Neural cell (in vitro differentiated cells): ENCODE measurements around the gene SLC22A31. TPM values are rescaled to one million over a fixed set of nuclear protein-coding genes. Genes with fewer than 3 reads are reported as not detected.

Experiments used
- H2AFZ ChIP-seq: fragments of 200-600, 300-800 bp; sonication (generic), shearing (Covaris generic); 2 replicates; pipeline ENCODE4 v1.6.0; 2014; ENCODE audit warnings: low read depth, mild to moderate bottlenecking, antibody characterized with exemption, low read length, moderate library complexity
- H3F3A ChIP-seq: fragments of 200-600 bp; shearing (Covaris generic); 2 replicates; pipeline ENCODE4 v1.6.1; 2016; ENCODE audit warnings: mild to moderate bottlenecking, moderate library complexity, mixed read lengths, antibody characterized with exemption, low read length; ENCODE audit not compliant: insufficient read depth, poor library complexity, severe bottlenecking
- H3K27ac ChIP-seq: fragments of 200-600, 300-800 bp; sonication (generic), shearing (Covaris generic); 2 replicates; pipeline ENCODE4 v1.5.1; 2014; ENCODE audit warnings: mild to moderate bottlenecking, low read length, moderate library complexity
- H3K27me3 ChIP-seq: fragments of 300-800, 200-600 bp; sonication (generic), shearing (Covaris generic); 2 replicates; pipeline ENCODE4 v1.6.0; 2014; ENCODE audit warnings: mild to moderate bottlenecking, low read depth, low read length, moderate library complexity; ENCODE audit not compliant: insufficient read depth
- H3K36me3 ChIP-seq: fragments of 300-800, 200-600 bp; sonication (generic), shearing (Covaris generic); 2 replicates; pipeline ENCODE4 v1.5.1; 2014; ENCODE audit warnings: mild to moderate bottlenecking, antibody characterized with exemption, low read length, moderate library complexity; ENCODE audit not compliant: insufficient read depth
- H3K4me2 ChIP-seq: fragments of 300-800, 200-600 bp; sonication (generic), shearing (Covaris generic); 2 replicates; pipeline ENCODE4 v1.6.0; 2014; ENCODE audit warnings: mild to moderate bottlenecking, low read length
- H3K4me3 ChIP-seq: fragments of 300-800, 200-600 bp; sonication (generic), shearing (Covaris generic); 2 replicates; pipeline ENCODE4 v1.5.1; 2014; ENCODE audit warnings: mild to moderate bottlenecking, low read length, moderate library complexity
- H3K79me2 ChIP-seq: fragments of 200-600 bp; shearing (Covaris generic); replicated peaks from 2 replicates; pipeline ENCODE4 v1.6.0; 2014; ENCODE audit warnings: mild to moderate bottlenecking, low read length, moderate library complexity; ENCODE audit not compliant: insufficient read depth
- H3K9ac ChIP-seq: fragments of 300-800, 200-600 bp; sonication (generic), shearing (Covaris generic); 2 replicates; pipeline ENCODE4 v1.6.1; 2016; ENCODE audit warnings: mild to moderate bottlenecking, low read length, mixed read lengths
- H3K9me2 ChIP-seq: fragments of 200-600 bp; shearing (Covaris generic); 2 replicates; pipeline ENCODE4 v1.6.1; 2016; ENCODE audit warnings: mild to moderate bottlenecking, low read length, mixed read lengths; ENCODE audit not compliant: insufficient read depth
- H3K9me3 ChIP-seq: fragments of 200-600, 300-800 bp; sonication (generic), shearing (Covaris generic); 2 replicates; pipeline ENCODE4 v1.6.1; 2016; ENCODE audit warnings: mild to moderate bottlenecking, mixed run types, low read length, moderate library complexity, mixed read lengths
- H4K20me1 ChIP-seq: fragments of 200-600 bp; shearing (Covaris generic); 2 replicates; pipeline ENCODE4 v1.6.1; 2016; ENCODE audit warnings: mild to moderate bottlenecking, mixed run types; ENCODE audit not compliant: insufficient read depth
- CTCF ChIP-seq: fragments of 450-650 bp; IDR thresholded peaks from 2 replicates; pipeline ENCODE4 v1.5.1; 2014; ENCODE audit warnings: antibody characterized with exemption, mild to moderate bottlenecking, moderate library complexity; ENCODE audit not compliant: poor library complexity, severe bottlenecking
- EP300 ChIP-seq: fragments of 450-650 bp; conservative IDR thresholded peaks from 2 replicates; pipeline ENCODE4 v1.6.1; 2014; ENCODE audit warnings: antibody characterized with exemption, mild to moderate bottlenecking, moderate library complexity; ENCODE audit not compliant: poor library complexity, severe bottlenecking
- EZH2 ChIP-seq: fragments of 200-600, 300-800 bp; shearing (Covaris generic), sonication (generic); IDR thresholded peaks from 2 replicates; pipeline ENCODE4 v1.6.1; 2014; ENCODE audit warnings: antibody characterized with exemption, low read length, borderline replicate concordance, mild to moderate bottlenecking; ENCODE audit not compliant: insufficient read depth, poor library complexity, severe bottlenecking
- MXI1 ChIP-seq: fragments of 450-650 bp; conservative IDR thresholded peaks from 2 replicates; pipeline ENCODE4 v1.6.1; 2014; ENCODE audit warnings: antibody characterized with exemption, mild to moderate bottlenecking; ENCODE audit not compliant: poor library complexity, severe bottlenecking
- POLR2AphosphoS5 ChIP-seq: IDR thresholded peaks from 2 replicates; pipeline ENCODE4 v1.6.1; 2012
- RAD21 ChIP-seq: fragments of 450-650 bp; conservative IDR thresholded peaks from 2 replicates; pipeline ENCODE4 v1.6.1; 2014; ENCODE audit warnings: antibody characterized with exemption, mild to moderate bottlenecking, moderate library complexity
- REST ChIP-seq: IDR thresholded peaks from 2 replicates; pipeline ENCODE4 v1.6.1; 2012; ENCODE audit warnings: borderline replicate concordance
- SMC3 ChIP-seq: fragments of 450-650 bp; conservative IDR thresholded peaks from 2 replicates; pipeline ENCODE4 v1.6.1; 2014; ENCODE audit warnings: antibody characterized with exemption, mild to moderate bottlenecking, moderate library complexity; ENCODE audit not compliant: poor library complexity
- TAF1 ChIP-seq: IDR thresholded peaks from 2 replicates; pipeline ENCODE4 v1.6.1; 2012; ENCODE audit warnings: low read depth
- polyA plus RNA-seq: library from polyadenylated mRNA; depleted of rRNA; stranded (reverse); fragments of >200 nt; gene quantifications from 2 replicates; pipeline ENCODE4 v1.2.3, GENCODE V29; 2014

SLC22A31 gene
- polyA plus RNA-seq, 1 donor from 2014 or later = not detected

GRCh38 chr16:89191901-89192185 is 8.5 kb downstream of the SLC22A31 start:
- H3K36me3 ChIP-seq = no peaks in the 10 kb centered on the region
- no peaks in the 10 kb centered on the region for H4K20me1 ChIP-seq
- H3K27ac ChIP-seq = no peak overlapping the region
- no peak overlapping the region for H3K9ac ChIP-seq
- no peaks in the 10 kb centered on the region for H3F3A ChIP-seq
- H3K9me3 ChIP-seq = no peaks in the 10 kb centered on the region
- H3K27me3 ChIP-seq = peaks cover 21% of the 10 kb centered on the region
- no peak for TF ChIP-seq REST
- TF ChIP-seq CTCF = no peak
- TF ChIP-seq RAD21 = no peak
- no peak for TF ChIP-seq TAF1
- no peak for TF ChIP-seq MXI1
- no peak for TF ChIP-seq POLR2AphosphoS5
- no peak for TF ChIP-seq SMC3
- TF ChIP-seq EZH2 = no peak
- no peak for TF ChIP-seq EP300
- H3K4me2 ChIP-seq = no peak overlapping the region
- peak overlapping the region; percentile 60 for H3K4me3 ChIP-seq
- no peaks in the 10 kb centered on the region for H3K9me2 ChIP-seq
- H3K79me2 ChIP-seq = no peaks in the 10 kb centered on the region
- H2AFZ ChIP-seq = no peak overlapping the region

DNA sequence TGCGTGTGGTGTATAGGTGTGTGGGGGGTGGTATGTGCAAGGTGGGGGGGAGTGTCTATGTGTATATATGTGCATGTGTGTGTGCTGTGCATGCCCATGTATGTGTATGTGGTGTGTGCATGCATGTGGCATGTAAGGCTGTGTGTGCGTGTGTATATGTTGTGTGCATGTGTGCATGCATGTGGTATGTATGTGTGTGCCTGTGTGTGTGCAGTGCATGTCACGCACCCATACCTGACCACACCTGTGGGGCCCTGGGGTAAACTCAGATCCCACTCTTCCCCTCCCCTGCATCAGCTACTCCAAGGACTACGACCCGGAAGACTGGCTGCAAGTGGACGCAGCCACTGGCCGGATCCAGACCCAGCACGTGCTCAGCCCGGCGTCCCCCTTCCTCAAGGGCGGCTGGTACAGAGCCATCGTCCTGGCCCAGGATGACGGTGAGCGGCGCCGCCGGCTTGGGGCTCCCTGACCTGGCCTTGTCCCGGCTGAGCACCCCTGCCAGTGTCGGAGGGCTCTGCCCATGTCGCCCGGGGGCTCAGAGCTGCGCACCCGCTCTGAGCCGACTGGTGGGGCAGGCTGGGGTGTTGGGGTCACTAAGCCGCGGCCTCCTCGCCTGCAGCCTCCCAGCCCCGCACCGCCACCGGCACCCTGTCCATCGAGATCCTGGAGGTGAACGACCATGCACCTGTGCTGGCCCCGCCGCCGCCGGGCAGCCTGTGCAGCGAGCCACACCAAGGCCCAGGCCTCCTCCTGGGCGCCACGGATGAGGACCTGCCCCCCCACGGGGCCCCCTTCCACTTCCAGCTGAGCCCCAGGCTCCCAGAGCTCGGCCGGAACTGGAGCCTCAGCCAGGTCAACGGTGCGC is 9.1 kb downstream of the SLC22A31 start:
- no peaks in the 10 kb centered on the region for H3K9me2 ChIP-seq
- TF ChIP-seq POLR2AphosphoS5 = no peak
- no peak for TF ChIP-seq SMC3
- TF ChIP-seq REST = no peak
- TF ChIP-seq RAD21 = no peak
- TF ChIP-seq EP300 = no peak
- TF ChIP-seq CTCF = no peak
- TF ChIP-seq MXI1 = no peak
- no peak for TF ChIP-seq EZH2
- peaks cover 21% of the 10 kb centered on the region for H3K27me3 ChIP-seq
- H4K20me1 ChIP-seq = no peaks in the 10 kb centered on the region
- no peaks in the 10 kb centered on the region for H3F3A ChIP-seq
- no peak overlapping the region for H3K27ac ChIP-seq
- no peak overlapping the region for H2AFZ ChIP-seq
- H3K9ac ChIP-seq = no peak overlapping the region
- H3K36me3 ChIP-seq = no peaks in the 10 kb centered on the region
- H3K4me3 ChIP-seq = no peak overlapping the region
- H3K9me3 ChIP-seq = no peaks in the 10 kb centered on the region
- H3K4me2 ChIP-seq = no peak overlapping the region
- no peaks in the 10 kb centered on the region for H3K79me2 ChIP-seq
